GM23338 (cell line): ENCODE data around the gene ABCC3. TPM values are rescaled to one million over a fixed set of nuclear protein-coding genes. Genes with fewer than 3 reads are reported as not detected.

ENCODE experiments used
- ATAC-seq: fragments of 200-7000 bp; cut with Tn5 transposase; 3 replicates; pipeline ENCODE4 v1.9.1; 2020
- DNase-seq: peaks from one replicate; pipeline ENCODE4 v3.0.0-alpha.2; 2015; ENCODE audit warnings: low spot score
- H2AFZ ChIP-seq: fragments of 200-600 bp; sonication (generic); 2 replicates; pipeline ENCODE4 v1.8.0; 2016; ENCODE audit warnings: antibody characterized with exemption, mild to moderate bottlenecking, moderate library complexity
- H3F3A ChIP-seq: fragments of 200-600 bp; sonication (generic); replicated peaks from 2 replicates; pipeline ENCODE4 v1.8.0; 2017; ENCODE audit warnings: antibody characterized with exemption, mixed run types, low read depth
- H3K27ac ChIP-seq: fragments of 200-600 bp; sonication (generic); 2 replicates; pipeline ENCODE4 v1.6.1; 2016; ENCODE audit warnings: low read depth
- H3K27me3 ChIP-seq: fragments of 200-600 bp; sonication (generic); 2 replicates; pipeline ENCODE4 v1.8.0; 2016; ENCODE audit warnings: mild to moderate bottlenecking, mixed run types, moderate library complexity; ENCODE audit not compliant: insufficient read depth
- H3K36me3 ChIP-seq: fragments of 200-600 bp; sonication (generic); 2 replicates; pipeline ENCODE4 v1.8.0; 2016; ENCODE audit warnings: mild to moderate bottlenecking; ENCODE audit not compliant: insufficient read depth
- H3K4me1 ChIP-seq: fragments of 200-600 bp; sonication (generic); 2 replicates; pipeline ENCODE4 v1.8.0; 2016; ENCODE audit warnings: mild to moderate bottlenecking, moderate library complexity; ENCODE audit not compliant: insufficient read depth
- H3K4me2 ChIP-seq: fragments of 200-600 bp; sonication (generic); 2 replicates; pipeline ENCODE4 v1.7.1; 2017; ENCODE audit warnings: mixed run types
- H3K4me3 ChIP-seq: fragments of 200-600 bp; sonication (generic); 2 replicates; pipeline ENCODE4 v1.6.1; 2016; ENCODE audit warnings: mixed run types
- H3K79me2 ChIP-seq: fragments of 200-600 bp; sonication (generic); replicated peaks from 2 replicates; pipeline ENCODE4 v1.8.0; 2017; ENCODE audit warnings: mild to moderate bottlenecking; ENCODE audit not compliant: insufficient read depth
- H3K9me2 ChIP-seq: fragments of 200-600 bp; sonication (generic); 2 replicates; pipeline ENCODE4 v1.8.0; 2017; ENCODE audit not compliant: insufficient read depth
- H4K20me1 ChIP-seq: fragments of 200-600 bp; sonication (generic); replicated peaks from 2 replicates; pipeline ENCODE4 v1.8.0; 2017; ENCODE audit warnings: mild to moderate bottlenecking; ENCODE audit not compliant: insufficient read depth
- H3K27ac Mint-ChIP-seq: 2 replicates; pipeline ENCODE4 v1.8.0; 2020; ENCODE audit warnings: inconsistent platforms, mild to moderate bottlenecking, moderate library complexity, mixed read lengths
- H3K27me3 Mint-ChIP-seq: 3 replicates; pipeline ENCODE4 v1.8.0; 2022; ENCODE audit warnings: low read depth, mild to moderate bottlenecking, moderate library complexity, mixed read lengths, inconsistent platforms; ENCODE audit not compliant: insufficient read depth, poor library complexity
- H3K36me3 Mint-ChIP-seq: 3 replicates; pipeline ENCODE4 v1.8.0; 2021; ENCODE audit warnings: low read depth, mild to moderate bottlenecking, inconsistent platforms, moderate library complexity, mixed read lengths
- H3K4me1 Mint-ChIP-seq: 3 replicates; pipeline ENCODE4 v1.8.0; 2020; ENCODE audit warnings: mild to moderate bottlenecking, inconsistent platforms, mixed read lengths
- H3K4me3 Mint-ChIP-seq: 3 replicates; pipeline ENCODE4 v1.8.0; 2021; ENCODE audit warnings: moderate library complexity, mild to moderate bottlenecking, inconsistent platforms, mixed read lengths
- H3K9me3 Mint-ChIP-seq: 3 replicates; pipeline ENCODE4 v1.8.0; 2020; ENCODE audit warnings: moderate library complexity, mild to moderate bottlenecking, inconsistent platforms, mixed read lengths
- CREB1 ChIP-seq: fragments of 250-450 bp; sonication (Bioruptor Pico); IDR thresholded peaks from 2 replicates; pipeline ENCODE4 v1.5.0; 2020; ENCODE audit warnings: low read depth, mild to moderate bottlenecking, moderate library complexity
- EZH2 ChIP-seq: fragments of 200-600 bp; sonication (generic); IDR thresholded peaks from one replicate; pipeline ENCODE4 v1.8.0; 2017; ENCODE audit warnings: antibody characterized with exemption, mild to moderate bottlenecking, low read depth; ENCODE audit not compliant: unreplicated experiment
- EZH2phosphoT487 ChIP-seq: fragments of 200-600 bp; sonication (generic); IDR thresholded peaks from one replicate; pipeline ENCODE4 v1.8.1; 2018; ENCODE audit warnings: antibody characterized with exemption; ENCODE audit not compliant: unreplicated experiment
- JUNB ChIP-seq: IDR thresholded peaks from one replicate; pipeline ENCODE4 v1.6.1; 2016; ENCODE audit warnings: antibody characterized with exemption; ENCODE audit not compliant: unreplicated experiment
- NANOG ChIP-seq: IDR thresholded peaks from 2 replicates; pipeline ENCODE4 v1.6.1; 2016; ENCODE audit warnings: antibody characterized with exemption, borderline replicate concordance
- POLR2AphosphoS5 ChIP-seq: IDR thresholded peaks from 2 replicates; pipeline ENCODE4 v1.6.1; 2016; ENCODE audit warnings: antibody characterized with exemption, low read depth
- STAT1 ChIP-seq: IDR thresholded peaks from one replicate; pipeline ENCODE4 v1.6.1; 2016; ENCODE audit warnings: antibody characterized with exemption; ENCODE audit not compliant: unreplicated experiment
- ZNF114 ChIP-seq: fragments of 250-450 bp; sonication (Bioruptor Pico); IDR thresholded peaks from 2 replicates; pipeline ENCODE4 v1.5.0; 2020; ENCODE audit warnings: mild to moderate bottlenecking, moderate library complexity
- ZNF331 ChIP-seq: fragments of 250-450 bp; sonication (Bioruptor Pico); IDR thresholded peaks from 2 replicates; pipeline ENCODE4 v1.5.0; 2020; ENCODE audit warnings: low read depth, mild to moderate bottlenecking, moderate library complexity
- polyA plus RNA-seq: library from polyadenylated mRNA; unstranded; fragments of >200 nt; fragmentation: Nextera tagmentation; extraction: Ambion mirVana; gene quantifications from 2 replicates; pipeline ENCODE4 v1.2.1, GENCODE V29; 2016
- total RNA-seq: library from RNA; depleted of rRNA; stranded (reverse); fragments of >200 nt; shearing (Covaris generic); gene quantifications from 2 replicates; pipeline ENCODE4 v1.2.3, GENCODE V29; 2014
- TF ChIP-seq, protein P1 (sequence below): IDR thresholded peaks from one replicate; pipeline ENCODE4 v1.6.1; 2018; ENCODE audit warnings: antibody characterized with exemption; ENCODE audit not compliant: unreplicated experiment
- TF ChIP-seq, protein P2 (sequence below): fragments of 250-450 bp; sonication (Bioruptor Pico); IDR thresholded peaks from 2 replicates; pipeline ENCODE4 v1.5.0; 2020; ENCODE audit warnings: mild to moderate bottlenecking, moderate library complexity
- TF ChIP-seq, protein P3 (sequence below), 2 experiments: fragments of 200-600 bp in 1 of 2; sonication (generic) in 1 of 2; conservative IDR thresholded peaks; 2 replicates each; pipeline versions ENCODE4 v1.5.1 to v1.6.1; 2016 to 2017; ENCODE audit warnings: antibody characterized with exemption in 2 of 2, low read depth in 2 of 2, mild to moderate bottlenecking in 2 of 2, moderate library complexity in 1 of 2
- TF ChIP-seq, protein P4 (sequence below): IDR thresholded peaks from 2 replicates; pipeline ENCODE4 v1.6.1; 2016; ENCODE audit warnings: antibody characterized with exemption

Gene ABCC3
- total and polyA plus RNA-seq, 2 experiments from 2014 or later, result not detected

DNA sequence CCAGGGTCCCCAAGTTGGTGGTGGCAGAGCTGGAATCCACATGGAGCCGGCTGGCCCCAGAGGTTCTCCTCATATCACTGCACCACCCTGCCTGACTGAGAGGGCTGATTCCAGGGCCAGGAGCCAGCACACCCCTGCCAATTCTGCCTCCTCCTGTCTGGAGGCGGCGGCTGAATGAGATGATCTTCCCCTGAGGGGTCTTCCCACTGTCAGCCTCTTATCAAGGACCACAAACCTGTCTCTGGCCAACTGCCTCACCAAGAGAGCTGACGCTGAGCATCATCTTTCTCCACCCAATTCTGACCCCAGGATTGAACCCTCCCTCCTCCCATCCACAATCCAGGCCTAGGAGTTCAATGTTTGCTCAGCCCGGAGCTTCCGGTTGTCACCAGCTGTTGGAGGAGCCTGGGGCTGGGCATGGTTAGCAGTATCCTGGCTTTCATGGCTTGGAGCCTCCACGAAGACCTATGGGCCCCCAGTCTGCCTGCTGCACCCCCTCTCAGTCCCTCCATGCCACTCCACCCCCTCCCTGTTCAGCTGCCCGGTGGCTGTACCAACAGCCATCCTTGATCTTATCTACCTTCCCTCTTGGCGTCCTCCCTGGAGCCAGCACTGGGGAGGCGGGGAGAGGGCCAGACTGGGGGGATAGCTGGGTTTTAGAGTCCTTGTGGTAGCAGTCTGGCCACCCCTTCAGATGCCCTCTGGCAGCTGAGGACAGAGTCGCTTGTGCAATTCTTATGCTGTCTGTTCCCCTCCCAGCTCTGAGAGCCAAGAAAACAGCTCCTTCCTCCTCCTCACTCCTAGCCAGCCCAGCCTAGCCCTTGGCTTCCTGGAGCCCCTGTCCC lies 25.6 kb downstream of the ABCC3 start:
- H3F3A ChIP-seq, result no peaks in the 10 kb centered on the region
- 0 out of 2 replicates have a peak overlapping the region, but pooled peaks have one; percentile 86 for H2AFZ ChIP-seq
- no peaks in the 10 kb centered on the region; the same call in 2 of the 3 replicates for H3K36me3 Mint-ChIP-seq
- peaks cover 21% of the 10 kb centered on the region for H3K4me1 Mint-ChIP-seq
- TF ChIP-seq EZH2 (no peak), JUNB (no peak), NANOG (no peak), ZNF114 (CRISPR knock-in tag) (no peak), ZNF331 (CRISPR knock-in tag) (no peak), CREB1 (no peak), POLR2AphosphoS5 (no peak), EZH2phosphoT487 (no peak), STAT1 (no peak)
- TF ChIP-seq, protein P1, sequence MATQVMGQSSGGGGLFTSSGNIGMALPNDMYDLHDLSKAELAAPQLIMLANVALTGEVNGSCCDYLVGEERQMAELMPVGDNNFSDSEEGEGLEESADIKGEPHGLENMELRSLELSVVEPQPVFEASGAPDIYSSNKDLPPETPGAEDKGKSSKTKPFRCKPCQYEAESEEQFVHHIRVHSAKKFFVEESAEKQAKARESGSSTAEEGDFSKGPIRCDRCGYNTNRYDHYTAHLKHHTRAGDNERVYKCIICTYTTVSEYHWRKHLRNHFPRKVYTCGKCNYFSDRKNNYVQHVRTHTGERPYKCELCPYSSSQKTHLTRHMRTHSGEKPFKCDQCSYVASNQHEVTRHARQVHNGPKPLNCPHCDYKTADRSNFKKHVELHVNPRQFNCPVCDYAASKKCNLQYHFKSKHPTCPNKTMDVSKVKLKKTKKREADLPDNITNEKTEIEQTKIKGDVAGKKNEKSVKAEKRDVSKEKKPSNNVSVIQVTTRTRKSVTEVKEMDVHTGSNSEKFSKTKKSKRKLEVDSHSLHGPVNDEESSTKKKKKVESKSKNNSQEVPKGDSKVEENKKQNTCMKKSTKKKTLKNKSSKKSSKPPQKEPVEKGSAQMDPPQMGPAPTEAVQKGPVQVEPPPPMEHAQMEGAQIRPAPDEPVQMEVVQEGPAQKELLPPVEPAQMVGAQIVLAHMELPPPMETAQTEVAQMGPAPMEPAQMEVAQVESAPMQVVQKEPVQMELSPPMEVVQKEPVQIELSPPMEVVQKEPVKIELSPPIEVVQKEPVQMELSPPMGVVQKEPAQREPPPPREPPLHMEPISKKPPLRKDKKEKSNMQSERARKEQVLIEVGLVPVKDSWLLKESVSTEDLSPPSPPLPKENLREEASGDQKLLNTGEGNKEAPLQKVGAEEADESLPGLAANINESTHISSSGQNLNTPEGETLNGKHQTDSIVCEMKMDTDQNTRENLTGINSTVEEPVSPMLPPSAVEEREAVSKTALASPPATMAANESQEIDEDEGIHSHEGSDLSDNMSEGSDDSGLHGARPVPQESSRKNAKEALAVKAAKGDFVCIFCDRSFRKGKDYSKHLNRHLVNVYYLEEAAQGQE, result no peak
- TF ChIP-seq, protein P2, sequence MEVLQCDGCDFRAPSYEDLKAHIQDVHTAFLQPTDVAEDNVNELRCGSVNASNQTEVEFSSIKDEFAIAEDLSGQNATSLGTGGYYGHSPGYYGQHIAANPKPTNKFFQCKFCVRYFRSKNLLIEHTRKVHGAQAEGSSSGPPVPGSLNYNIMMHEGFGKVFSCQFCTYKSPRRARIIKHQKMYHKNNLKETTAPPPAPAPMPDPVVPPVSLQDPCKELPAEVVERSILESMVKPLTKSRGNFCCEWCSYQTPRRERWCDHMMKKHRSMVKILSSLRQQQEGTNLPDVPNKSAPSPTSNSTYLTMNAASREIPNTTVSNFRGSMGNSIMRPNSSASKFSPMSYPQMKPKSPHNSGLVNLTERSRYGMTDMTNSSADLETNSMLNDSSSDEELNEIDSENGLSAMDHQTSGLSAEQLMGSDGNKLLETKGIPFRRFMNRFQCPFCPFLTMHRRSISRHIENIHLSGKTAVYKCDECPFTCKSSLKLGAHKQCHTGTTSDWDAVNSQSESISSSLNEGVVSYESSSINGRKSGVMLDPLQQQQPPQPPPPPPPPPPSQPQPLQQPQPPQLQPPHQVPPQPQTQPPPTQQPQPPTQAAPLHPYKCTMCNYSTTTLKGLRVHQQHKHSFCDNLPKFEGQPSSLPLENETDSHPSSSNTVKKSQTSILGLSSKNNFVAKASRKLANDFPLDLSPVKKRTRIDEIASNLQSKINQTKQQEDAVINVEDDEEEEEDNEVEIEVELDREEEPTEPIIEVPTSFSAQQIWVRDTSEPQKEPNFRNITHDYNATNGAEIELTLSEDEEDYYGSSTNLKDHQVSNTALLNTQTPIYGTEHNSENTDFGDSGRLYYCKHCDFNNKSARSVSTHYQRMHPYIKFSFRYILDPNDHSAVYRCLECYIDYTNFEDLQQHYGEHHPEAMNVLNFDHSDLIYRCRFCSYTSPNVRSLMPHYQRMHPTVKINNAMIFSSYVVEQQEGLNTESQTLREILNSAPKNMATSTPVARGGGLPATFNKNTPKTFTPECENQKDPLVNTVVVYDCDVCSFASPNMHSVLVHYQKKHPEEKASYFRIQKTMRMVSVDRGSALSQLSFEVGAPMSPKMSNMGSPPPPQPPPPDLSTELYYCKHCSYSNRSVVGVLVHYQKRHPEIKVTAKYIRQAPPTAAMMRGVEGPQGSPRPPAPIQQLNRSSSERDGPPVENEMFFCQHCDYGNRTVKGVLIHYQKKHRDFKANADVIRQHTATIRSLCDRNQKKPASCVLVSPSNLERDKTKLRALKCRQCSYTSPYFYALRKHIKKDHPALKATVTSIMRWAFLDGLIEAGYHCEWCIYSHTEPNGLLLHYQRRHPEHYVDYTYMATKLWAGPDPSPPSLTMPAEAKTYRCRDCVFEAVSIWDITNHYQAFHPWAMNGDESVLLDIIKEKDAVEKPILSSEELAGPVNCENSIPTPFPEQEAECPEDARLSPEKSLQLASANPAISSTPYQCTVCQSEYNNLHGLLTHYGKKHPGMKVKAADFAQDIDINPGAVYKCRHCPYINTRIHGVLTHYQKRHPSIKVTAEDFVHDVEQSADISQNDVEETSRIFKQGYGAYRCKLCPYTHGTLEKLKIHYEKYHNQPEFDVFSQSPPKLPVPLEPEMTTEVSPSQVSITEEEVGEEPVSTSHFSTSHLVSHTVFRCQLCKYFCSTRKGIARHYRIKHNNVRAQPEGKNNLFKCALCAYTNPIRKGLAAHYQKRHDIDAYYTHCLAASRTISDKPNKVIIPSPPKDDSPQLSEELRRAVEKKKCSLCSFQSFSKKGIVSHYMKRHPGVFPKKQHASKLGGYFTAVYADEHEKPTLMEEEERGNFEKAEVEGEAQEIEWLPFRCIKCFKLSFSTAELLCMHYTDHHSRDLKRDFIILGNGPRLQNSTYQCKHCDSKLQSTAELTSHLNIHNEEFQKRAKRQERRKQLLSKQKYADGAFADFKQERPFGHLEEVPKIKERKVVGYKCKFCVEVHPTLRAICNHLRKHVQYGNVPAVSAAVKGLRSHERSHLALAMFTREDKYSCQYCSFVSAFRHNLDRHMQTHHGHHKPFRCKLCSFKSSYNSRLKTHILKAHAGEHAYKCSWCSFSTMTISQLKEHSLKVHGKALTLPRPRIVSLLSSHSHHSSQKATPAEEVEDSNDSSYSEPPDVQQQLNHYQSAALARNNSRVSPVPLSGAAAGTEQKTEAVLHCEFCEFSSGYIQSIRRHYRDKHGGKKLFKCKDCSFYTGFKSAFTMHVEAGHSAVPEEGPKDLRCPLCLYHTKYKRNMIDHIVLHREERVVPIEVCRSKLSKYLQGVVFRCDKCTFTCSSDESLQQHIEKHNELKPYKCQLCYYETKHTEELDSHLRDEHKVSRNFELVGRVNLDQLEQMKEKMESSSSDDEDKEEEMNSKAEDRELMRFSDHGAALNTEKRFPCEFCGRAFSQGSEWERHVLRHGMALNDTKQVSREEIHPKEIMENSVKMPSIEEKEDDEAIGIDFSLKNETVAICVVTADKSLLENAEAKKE, result no peak
- TF ChIP-seq, protein P3, sequence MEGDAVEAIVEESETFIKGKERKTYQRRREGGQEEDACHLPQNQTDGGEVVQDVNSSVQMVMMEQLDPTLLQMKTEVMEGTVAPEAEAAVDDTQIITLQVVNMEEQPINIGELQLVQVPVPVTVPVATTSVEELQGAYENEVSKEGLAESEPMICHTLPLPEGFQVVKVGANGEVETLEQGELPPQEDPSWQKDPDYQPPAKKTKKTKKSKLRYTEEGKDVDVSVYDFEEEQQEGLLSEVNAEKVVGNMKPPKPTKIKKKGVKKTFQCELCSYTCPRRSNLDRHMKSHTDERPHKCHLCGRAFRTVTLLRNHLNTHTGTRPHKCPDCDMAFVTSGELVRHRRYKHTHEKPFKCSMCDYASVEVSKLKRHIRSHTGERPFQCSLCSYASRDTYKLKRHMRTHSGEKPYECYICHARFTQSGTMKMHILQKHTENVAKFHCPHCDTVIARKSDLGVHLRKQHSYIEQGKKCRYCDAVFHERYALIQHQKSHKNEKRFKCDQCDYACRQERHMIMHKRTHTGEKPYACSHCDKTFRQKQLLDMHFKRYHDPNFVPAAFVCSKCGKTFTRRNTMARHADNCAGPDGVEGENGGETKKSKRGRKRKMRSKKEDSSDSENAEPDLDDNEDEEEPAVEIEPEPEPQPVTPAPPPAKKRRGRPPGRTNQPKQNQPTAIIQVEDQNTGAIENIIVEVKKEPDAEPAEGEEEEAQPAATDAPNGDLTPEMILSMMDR (conservative IDR thresholded peaks at IDR 0.05; ENCODE audit: low read depth in 2 of 2), result no peak
- TF ChIP-seq, protein P4, sequence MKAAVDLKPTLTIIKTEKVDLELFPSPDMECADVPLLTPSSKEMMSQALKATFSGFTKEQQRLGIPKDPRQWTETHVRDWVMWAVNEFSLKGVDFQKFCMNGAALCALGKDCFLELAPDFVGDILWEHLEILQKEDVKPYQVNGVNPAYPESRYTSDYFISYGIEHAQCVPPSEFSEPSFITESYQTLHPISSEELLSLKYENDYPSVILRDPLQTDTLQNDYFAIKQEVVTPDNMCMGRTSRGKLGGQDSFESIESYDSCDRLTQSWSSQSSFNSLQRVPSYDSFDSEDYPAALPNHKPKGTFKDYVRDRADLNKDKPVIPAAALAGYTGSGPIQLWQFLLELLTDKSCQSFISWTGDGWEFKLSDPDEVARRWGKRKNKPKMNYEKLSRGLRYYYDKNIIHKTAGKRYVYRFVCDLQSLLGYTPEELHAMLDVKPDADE, result no peak
- H3K4me3 ChIP-seq, result no peak overlapping the region
- H3K4me3 Mint-ChIP-seq, result no peak overlapping the region
- no peaks in the 10 kb centered on the region for H3K9me3 Mint-ChIP-seq
- DNase-seq (no peak), ATAC-seq (no peak)
- H4K20me1 ChIP-seq, result no peaks in the 10 kb centered on the region
- no peaks in the 10 kb centered on the region for H3K27me3 ChIP-seq
- H3K79me2 ChIP-seq, result no peaks in the 10 kb centered on the region
- H3K9me2 ChIP-seq, result no peaks in the 10 kb centered on the region
- H3K27ac Mint-ChIP-seq, result 0 out of 2 replicates have a peak overlapping the region, but pooled peaks have one; percentile 95
- H3K27ac ChIP-seq, result no peak overlapping the region
- no peak overlapping the region for H3K4me2 ChIP-seq
- H3K27me3 Mint-ChIP-seq, result peaks cover 7% of the 10 kb centered on the region
- peaks cover 9% of the 10 kb centered on the region for H3K4me1 ChIP-seq
- no peaks in the 10 kb centered on the region for H3K36me3 ChIP-seq
